Uterus (tissue), 2 donors: ENCODE data around the gene COLGALT1.
A peak's percentile ranks its signal among the peaks of the same experiment; 100 is the strongest.

Source experiments
- CTCF ChIP-seq, 4 experiments: fragments of 200-600 bp in 2 of 4; fragments of 450-650 bp in 2 of 4; sonication (generic) in 2 of 4; IDR thresholded peaks; one replicate each; pipeline ENCODE4 v1.5.1; 2016 to 2019; ENCODE audit warnings: antibody characterized with exemption in 4 of 4, mild to moderate bottlenecking in 2 of 4, moderate library complexity in 1 of 4
- POLR2A ChIP-seq, 2 donors: fragments of 450-650 bp; IDR thresholded peaks; one replicate each; pipeline ENCODE4 v1.6.1; 2016; ENCODE audit warnings: antibody characterized with exemption in 2 of 2, mild to moderate bottlenecking in 1 of 2, moderate library complexity in 1 of 2

- TF ChIP-seq CTCF (IDR thresholded peaks at IDR 0.05) (peak in 1 of 4 experiments; percentile 5), POLR2A (IDR thresholded peaks at IDR 0.05) (no peak)
Observed at GRCh38 chr19:17553256-17553655, 2.2 kb upstream of the COLGALT1 start.
